ENCODE data around the gene PUM2. TPM values are rescaled to one million over a fixed set of nuclear protein-coding genes. Genes with fewer than 3 reads are reported as not detected.

The PUM2 gene
- total and polyA plus RNA-seq, 2 of the 13 experiments (the other 11 are each of a cell fraction or from before 2014, with no cell fraction given), result 69.6 to 69.8 TPM

DNA sequence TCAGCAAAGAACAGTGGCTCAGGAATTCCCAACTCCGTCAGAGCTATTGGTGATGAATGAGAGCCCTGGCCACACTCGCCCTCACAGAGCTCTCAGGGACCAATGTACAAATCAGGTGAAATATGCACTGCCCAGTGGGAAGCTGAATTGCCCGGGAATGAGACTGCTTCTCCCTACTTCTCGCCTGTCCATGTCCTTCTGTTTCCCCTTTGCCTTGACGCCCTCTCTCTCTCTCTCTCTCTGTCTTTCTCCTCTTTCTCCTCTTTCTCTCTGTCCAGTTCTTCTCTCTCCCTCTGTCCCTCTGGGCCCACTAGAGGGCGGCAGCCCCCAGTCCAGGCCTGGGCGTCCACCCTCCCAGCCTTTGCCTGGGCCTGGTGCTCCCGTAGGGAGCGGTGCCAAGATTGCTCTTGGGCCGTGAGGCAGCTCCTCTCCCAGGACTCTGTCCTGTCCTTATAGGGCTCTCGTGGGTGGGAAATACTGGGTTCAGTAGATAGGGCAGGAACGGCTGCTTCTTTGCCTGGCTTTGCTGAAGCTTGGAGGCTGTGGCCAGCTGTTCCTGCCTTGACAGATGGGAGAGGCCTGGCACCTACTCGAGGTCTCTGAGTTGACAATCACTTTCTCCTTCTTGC lies 28.4 kb upstream of the PUM2 start (continued):
- TF ChIP-seq, protein P1, sequence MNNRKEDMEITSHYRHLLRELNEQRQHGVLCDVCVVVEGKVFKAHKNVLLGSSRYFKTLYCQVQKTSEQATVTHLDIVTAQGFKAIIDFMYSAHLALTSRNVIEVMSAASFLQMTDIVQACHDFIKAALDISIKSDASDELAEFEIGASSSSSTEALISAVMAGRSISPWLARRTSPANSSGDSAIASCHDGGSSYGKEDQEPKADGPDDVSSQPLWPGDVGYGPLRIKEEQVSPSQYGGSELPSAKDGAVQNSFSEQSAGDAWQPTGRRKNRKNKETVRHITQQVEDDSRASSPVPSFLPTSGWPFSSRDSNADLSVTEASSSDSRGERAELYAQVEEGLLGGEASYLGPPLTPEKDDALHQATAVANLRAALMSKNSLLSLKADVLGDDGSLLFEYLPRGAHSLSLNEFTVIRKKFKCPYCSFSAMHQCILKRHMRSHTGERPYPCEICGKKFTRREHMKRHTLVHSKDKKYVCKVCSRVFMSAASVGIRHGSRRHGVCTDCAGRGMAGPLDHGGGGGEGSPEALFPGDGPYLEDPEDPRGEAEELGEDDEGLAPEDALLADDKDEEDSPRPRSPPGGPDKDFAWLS (CRISPR knock-in tag; IDR thresholded peaks at IDR 0.05; ENCODE audit: borderline replicate concordance), result no peak
- TF ChIP-seq ZNF180 (CRISPR knock-in tag; IDR thresholded peaks at IDR 0.05; ENCODE audit: borderline replicate concordance, low read depth) (no peak), RBM39 (IDR thresholded peaks at IDR 0.05; ENCODE audit: low read depth, low read length, poor library complexity, severe bottlenecking) (peak; percentile 75), ZNF674 (CRISPR knock-in tag; IDR thresholded peaks at IDR 0.05; ENCODE audit: low read depth) (no peak), ATF7-NPFF (CRISPR knock-in tag; IDR thresholded peaks at IDR 0.05; ENCODE audit: low read depth) (no peak; the same call in 1 of the 2 replicates), ZKSCAN8 (CRISPR knock-in tag; IDR thresholded peaks at IDR 0.05; ENCODE audit: borderline replicate concordance) (no peak; the same call in 1 of the 2 replicates), FOXA1 (IDR thresholded peaks at IDR 0.05) (no peak), FOXA1 (CRISPR knock-in tag; IDR thresholded peaks at IDR 0.05) (no peak; the same call in 1 of the 2 replicates), HMG20B (CRISPR knock-in tag; conservative IDR thresholded peaks at IDR 0.05) (no peak), ARNTL (CRISPR knock-in tag; IDR thresholded peaks at IDR 0.05) (no peak), MTF2 (CRISPR knock-in tag; IDR thresholded peaks at IDR 0.05; ENCODE audit: borderline replicate concordance) (no peak), IKZF1 (IDR thresholded peaks at IDR 0.05) (no peak), MTA1 (CRISPR knock-in tag; IDR thresholded peaks at IDR 0.05; ENCODE audit: borderline replicate concordance) (peak; percentile 25; the same call in 1 of the 2 replicates), CBX1 (IDR thresholded peaks at IDR 0.05; ENCODE audit: low read depth) (no peak), ZNF570 (CRISPR knock-in tag; IDR thresholded peaks at IDR 0.05; ENCODE audit: borderline replicate concordance) (no peak), RELA (CRISPR knock-in tag; IDR thresholded peaks at IDR 0.05) (no peak), ZSCAN25 (CRISPR knock-in tag; IDR thresholded peaks at IDR 0.05) (no peak), NFE2 (CRISPR knock-in tag; IDR thresholded peaks at IDR 0.05) (no peak), NBN (conservative IDR thresholded peaks at IDR 0.05) (no peak), ZNF224 (CRISPR knock-in tag; IDR thresholded peaks at IDR 0.05) (peak; percentile 43; the same call in 1 of the 2 replicates), SNRNP70 (IDR thresholded peaks at IDR 0.05; ENCODE audit: low read depth, low read length) (no peak)
- TF ChIP-seq, protein P2, sequence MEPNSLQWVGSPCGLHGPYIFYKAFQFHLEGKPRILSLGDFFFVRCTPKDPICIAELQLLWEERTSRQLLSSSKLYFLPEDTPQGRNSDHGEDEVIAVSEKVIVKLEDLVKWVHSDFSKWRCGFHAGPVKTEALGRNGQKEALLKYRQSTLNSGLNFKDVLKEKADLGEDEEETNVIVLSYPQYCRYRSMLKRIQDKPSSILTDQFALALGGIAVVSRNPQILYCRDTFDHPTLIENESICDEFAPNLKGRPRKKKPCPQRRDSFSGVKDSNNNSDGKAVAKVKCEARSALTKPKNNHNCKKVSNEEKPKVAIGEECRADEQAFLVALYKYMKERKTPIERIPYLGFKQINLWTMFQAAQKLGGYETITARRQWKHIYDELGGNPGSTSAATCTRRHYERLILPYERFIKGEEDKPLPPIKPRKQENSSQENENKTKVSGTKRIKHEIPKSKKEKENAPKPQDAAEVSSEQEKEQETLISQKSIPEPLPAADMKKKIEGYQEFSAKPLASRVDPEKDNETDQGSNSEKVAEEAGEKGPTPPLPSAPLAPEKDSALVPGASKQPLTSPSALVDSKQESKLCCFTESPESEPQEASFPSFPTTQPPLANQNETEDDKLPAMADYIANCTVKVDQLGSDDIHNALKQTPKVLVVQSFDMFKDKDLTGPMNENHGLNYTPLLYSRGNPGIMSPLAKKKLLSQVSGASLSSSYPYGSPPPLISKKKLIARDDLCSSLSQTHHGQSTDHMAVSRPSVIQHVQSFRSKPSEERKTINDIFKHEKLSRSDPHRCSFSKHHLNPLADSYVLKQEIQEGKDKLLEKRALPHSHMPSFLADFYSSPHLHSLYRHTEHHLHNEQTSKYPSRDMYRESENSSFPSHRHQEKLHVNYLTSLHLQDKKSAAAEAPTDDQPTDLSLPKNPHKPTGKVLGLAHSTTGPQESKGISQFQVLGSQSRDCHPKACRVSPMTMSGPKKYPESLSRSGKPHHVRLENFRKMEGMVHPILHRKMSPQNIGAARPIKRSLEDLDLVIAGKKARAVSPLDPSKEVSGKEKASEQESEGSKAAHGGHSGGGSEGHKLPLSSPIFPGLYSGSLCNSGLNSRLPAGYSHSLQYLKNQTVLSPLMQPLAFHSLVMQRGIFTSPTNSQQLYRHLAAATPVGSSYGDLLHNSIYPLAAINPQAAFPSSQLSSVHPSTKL (CRISPR knock-in tag; IDR thresholded peaks at IDR 0.05), result peak; percentile 58
- TF ChIP-seq, protein P3, sequence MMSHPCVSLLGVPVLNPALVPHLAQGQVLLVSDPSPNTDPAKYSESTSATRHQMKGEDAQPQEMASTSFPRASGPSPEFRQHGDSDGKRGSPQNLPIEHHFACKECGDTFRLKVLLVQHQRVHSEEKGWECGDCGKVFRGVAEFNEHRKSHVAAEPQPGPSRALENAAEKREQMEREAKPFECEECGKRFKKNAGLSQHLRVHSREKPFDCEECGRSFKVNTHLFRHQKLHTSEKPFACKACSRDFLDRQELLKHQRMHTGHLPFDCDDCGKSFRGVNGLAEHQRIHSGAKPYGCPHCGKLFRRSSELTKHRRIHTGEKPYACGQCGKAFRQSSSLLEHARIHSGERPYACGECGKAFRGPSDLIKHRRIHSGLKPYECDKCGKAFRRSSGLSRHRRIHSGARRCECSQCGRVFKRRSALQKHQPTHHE (CRISPR knock-in tag; IDR thresholded peaks at IDR 0.05; ENCODE audit: borderline replicate concordance), result no peak
- TF ChIP-seq, protein P4, sequence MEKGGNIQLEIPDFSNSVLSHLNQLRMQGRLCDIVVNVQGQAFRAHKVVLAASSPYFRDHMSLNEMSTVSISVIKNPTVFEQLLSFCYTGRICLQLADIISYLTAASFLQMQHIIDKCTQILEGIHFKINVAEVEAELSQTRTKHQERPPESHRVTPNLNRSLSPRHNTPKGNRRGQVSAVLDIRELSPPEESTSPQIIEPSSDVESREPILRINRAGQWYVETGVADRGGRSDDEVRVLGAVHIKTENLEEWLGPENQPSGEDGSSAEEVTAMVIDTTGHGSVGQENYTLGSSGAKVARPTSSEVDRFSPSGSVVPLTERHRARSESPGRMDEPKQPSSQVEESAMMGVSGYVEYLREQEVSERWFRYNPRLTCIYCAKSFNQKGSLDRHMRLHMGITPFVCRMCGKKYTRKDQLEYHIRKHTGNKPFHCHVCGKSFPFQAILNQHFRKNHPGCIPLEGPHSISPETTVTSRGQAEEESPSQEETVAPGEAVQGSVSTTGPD (CRISPR knock-in tag; IDR thresholded peaks at IDR 0.05), result no peak
